ENCODE measurements around the gene GNLY.
"Not testable (repeated sequence)": the region's sequence is repeated elsewhere in the genome, so short reads cannot be mapped to it uniquely, and the experiment has no call there.

The GNLY gene

DNA sequence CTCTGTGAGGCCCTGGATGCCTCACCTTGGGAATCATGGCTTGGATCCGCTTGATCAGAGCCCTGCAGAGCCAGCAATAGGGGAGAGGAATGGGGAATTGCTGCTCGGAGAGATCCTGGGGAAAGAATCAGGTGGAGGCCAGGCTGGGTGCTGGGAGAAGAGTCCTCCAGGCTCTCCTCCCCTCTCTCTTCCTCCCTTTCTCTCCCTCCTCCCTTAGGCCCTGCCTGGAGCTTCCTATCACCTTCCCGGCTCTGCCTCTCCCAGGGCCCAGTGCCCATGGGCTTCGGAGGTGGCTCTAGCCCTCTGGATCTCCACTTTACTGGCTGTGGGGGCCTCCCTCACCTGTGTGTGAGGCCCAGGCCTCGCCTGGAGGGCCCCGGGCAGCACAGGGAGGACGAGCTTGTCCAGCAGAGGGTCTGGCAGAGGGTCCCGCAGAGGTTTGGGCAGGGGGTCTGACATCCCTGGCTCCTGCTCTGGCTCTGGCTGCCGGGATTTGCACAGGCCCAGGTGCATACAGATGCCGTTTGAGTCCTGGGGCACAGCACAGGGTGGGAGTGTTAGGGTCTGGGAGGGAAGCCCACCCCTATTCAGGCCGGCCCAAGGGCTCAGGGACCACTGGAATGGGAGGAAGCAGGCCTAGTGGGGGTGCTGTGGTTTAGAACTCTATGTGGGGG, 28.8 kb upstream of the GNLY start:
- DNase-seq, result no peak

DNA sequence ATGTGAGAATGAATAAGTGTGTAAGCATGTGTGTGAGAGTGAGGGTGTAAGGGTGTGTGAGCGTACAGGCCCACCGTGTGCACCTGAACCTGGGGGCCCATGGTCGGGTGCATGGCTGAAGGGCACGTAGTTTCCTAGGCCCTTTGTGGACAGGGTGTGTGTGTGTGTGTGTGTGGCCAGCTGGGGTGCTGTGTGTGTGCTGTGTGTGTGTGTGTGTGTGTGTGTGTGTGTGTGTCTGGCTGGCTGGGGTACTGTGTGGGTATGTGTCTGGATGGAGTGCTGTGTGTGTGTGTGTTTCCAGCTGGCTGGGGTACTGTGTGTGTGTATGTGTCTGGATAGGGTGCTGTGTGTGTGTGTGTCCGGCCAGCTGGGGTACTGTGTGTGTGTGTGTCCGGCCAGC, 28.1 kb upstream of the GNLY start:
- no peak for DNase-seq

DNA sequence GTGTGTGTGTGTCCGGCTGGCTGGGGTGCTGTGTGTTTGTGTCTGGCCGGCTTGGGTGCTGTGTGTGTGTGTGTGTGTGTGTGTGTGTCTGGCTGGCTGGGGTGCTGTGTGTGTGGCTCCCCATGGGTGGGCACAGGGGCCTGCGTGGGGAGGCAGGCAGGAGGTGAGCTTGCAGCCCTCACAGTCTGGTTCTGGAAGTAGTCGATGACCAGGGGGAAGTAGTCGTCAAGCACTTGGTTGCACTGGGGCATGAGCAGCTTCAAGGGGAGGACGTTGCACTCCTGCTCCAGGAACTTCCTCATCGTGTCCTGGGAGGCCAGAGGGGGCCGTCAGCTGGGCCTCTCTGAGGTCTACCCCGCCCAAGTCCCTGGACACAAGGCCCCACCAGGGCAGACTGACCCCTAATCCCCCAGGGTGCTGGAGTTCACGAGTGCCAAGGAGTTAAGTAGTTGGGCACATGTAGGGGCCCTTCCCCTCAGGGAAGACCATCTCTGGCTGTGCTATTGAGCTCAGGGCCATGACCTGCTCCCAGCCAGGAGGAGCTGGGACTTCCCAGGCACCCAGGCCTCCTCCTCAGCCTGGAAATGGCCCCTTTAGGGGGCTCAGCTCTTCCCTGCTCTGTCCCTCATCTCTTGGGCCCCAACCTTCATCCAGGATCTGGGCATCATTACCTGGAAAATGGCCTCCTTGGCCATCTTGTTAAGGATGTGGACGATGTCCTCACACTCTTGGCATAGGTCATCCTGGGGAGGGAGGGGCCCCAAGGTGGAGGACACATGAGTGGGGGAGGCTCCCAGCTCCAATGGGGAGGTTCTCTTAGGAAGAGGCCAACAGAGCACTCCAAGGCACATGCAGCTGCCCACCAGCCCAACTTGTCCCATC, 27.5 kb upstream of the GNLY start:
- no peak for DNase-seq

GRCh38 chr2:85667561-85668008, 26.6 kb upstream of the GNLY start:
- DNase-seq, result no peak

DNA sequence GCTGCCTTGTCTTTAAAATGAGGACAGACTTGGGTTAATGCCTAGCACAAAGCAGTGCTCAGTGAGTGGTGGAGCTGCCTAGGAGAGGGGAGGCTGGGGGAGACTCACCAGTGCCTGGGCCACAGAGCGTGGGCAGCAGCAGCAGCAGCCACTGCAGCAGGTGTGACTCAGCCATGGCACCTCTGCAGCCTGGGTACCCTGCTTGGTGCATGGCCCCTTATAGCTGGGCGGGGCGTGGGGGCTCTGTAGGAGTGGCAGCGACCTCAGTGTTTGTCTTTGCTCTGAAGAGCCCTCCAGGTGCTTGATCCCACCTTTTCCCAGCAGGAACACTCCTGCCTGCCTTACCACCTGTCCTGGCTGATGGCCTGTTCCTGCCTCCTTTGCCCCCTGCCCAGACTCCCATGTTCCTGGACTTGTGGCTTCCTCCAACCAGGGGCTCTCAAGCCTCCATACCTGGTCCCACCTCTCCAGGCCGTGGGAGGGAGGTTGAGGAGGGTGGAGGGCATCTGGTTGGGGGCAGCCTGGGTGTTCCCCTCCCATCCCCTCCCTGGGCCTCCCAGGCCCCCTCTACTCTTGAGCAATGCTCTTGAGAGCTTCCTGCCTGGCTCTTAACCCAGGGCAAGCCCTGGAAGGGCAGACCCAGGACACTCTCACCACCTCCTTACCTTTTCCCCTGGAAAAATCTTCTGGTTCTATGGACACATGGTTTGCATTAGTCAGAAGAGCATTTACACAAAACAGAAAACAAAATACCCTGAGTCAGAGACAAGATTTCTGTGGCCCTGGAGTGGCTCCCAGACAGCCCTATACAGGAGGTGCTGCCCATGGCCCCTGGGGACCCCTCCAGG, 25.9 kb upstream of the GNLY start, which contains the start of gene SFTPB:
Gene SFTPB (minus strand): TSS at position 191 of the 848 bp plus-strand sequence. CDS start 16 bp downstream, at position 175.
- DNase-seq, result no peak

- DNase-seq, result no peak
These were observed 25.4 kb upstream of the GNLY start for GRCh38 chr2:85668857-85669142.

DNA sequence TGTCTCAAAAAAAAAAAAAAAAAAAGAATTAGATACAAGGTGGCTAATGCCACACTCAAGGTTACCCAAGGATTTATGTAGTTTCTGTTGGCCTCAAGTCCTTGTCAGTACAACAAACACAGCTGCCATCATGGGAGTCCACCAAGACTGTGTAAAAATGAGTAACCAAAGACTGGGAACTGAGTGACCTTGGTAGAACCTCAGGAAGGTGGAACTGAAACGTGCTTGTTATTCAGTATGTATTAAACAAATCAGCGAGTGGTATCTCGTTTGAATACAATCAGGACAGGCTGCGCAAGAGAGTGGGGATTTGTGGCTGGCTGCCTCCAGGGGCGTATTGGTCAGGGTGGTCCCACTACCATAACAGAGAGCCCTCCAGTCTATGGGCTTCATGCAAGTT, 24.6 kb upstream of the GNLY start:
- DNase-seq, result no peak

- not testable (repeated sequence) for DNase-seq
These were observed 23.7 kb upstream of the GNLY start for GRCh38 chr2:85670416-85670815.

DNA sequence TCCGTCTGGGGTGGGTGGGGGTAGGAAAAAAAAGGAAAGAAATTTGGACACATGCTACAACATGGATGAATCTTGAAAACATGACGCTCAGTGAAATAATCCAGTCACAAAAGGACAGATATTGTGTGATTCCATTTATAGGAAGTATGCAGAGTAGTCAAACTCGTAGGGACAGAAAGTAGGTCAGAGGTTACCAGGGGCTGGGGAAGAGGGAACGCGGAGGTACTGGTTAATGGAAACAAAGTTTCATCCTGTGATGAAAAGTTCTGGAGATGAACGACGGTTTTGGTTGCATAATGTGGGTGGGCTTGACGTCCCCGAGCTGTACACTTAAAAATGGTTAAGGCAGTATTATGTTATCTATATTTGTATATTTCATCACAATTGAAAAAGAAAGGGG, 21.7 kb upstream of the GNLY start:
- no peak for DNase-seq

DNA sequence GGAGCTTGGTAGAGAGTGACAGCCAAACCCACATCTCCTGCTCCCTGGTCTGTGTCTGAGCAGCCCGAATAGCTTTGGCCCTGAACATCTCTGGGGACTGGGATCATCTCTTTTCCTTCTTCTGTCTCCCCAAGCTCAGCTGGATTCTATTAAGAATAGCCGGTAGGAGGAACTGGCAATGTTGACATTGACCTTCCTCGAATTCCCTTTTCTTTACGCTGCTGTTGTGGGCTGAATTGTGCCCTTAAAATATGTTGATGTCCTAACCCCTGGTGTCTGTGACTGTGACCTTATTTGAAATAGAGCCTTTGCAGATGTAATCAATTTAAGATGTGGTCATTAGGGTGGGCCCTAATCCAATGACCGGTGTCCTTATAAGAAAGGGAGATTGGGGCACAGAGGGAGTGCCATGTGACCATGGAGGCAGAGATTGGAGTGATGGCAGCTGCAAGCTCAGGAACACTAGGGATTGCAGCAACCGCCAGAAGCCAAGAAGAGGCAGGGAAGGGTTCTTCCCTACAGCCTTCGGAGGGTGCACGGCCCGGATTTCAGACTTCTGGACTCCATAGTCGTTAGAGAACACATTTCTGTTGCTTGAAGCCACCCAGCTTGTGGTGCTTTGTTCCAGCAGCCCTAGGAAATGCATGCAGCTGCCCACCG, 20.3 kb upstream of the GNLY start:
- DNase-seq, result no peak

DNA sequence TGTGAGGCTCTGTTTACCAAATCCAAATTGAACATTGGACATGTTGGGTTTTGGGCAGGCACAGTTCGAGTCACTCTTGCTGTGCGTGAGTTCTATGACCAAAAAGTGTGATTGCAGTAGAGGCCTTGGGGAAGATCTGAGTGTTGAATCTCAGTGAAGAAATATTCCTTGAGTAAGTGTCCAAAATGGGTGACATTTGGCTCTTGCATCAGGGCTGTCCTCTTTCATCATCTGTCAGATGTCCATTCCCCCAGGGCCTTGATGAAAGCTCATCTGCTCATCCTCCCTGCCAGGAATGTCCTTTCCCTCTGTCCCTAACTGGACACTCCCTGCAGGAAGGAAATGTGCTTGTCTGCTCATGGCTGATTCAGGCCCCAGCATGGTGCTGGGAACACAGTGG, 19.7 kb upstream of the GNLY start:
- DNase-seq, result no peak

DNA sequence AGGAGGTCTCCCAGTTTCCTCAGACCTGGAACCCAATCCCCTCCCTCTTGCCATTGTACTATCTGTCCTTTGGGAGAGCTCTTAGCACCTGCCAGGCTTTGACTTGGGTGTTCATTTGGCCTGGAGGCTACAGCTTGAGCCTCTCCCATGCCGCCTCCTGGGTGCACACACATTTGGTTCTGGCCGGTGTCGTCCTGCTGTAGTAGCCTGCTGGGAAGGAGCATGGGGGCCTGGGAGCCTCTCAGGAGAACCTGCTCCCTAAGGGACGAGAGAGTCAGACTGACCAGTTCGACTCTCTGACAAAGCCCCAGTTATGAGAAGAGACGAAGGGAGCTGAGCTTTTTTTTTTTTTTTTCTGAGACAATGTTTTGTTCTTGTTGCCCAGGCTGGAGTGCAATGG, 18.7 kb upstream of the GNLY start:
- DNase-seq, result no peak

DNA sequence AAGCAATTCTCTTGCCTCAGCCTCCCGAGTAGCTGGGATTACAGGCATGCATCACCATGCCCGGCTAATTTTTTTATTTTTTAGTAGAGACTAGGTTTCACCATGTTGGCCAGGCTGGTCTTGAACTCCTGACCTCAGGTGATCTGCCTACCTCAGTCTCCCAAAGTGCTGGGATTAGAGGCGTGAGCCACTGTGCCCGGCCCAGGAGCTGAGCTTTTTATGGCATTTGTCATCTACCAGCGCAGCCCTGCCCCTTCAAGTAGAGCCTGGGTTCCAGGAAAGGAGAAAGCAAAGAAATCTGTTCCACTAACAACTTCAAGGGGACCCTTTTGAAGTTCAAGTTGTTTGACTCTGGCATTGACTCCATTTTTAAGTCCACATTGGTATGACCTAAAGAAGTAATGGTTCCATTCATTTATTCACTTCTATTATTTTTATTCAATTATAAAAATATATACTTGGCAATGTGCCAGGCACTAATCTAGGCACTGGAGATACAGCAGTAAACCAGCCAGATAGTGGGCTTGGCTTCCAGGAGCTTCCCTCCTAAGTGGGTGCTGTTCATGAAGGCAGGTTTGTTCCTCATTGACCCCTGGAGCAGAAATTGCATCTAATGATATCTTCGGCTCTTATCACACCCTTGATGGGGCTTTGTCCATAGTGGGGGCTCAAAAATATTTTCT, 18.2 kb upstream of the GNLY start:
- DNase-seq, result no peak

DNA sequence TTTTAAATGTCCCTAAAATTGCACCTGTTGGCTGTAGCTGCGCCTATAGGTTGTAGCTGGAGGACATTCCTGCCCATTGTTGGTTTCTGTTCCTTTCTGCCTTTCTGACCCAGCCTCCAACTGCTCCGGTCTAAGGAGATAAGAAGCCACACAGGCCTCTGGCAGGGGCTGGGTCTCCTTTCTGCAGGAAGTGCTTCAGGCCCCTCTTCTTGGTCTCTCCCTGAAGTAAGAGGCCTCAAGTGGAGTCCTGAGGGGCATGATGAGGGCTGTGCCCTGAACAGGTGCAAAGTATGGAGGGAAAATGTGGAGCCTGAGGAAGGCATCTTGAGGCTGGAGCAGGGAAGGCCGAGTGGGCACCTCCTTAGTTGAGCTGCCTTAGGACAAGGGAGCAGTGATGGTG, 15.8 kb upstream of the GNLY start:
- no peak for DNase-seq

DNA sequence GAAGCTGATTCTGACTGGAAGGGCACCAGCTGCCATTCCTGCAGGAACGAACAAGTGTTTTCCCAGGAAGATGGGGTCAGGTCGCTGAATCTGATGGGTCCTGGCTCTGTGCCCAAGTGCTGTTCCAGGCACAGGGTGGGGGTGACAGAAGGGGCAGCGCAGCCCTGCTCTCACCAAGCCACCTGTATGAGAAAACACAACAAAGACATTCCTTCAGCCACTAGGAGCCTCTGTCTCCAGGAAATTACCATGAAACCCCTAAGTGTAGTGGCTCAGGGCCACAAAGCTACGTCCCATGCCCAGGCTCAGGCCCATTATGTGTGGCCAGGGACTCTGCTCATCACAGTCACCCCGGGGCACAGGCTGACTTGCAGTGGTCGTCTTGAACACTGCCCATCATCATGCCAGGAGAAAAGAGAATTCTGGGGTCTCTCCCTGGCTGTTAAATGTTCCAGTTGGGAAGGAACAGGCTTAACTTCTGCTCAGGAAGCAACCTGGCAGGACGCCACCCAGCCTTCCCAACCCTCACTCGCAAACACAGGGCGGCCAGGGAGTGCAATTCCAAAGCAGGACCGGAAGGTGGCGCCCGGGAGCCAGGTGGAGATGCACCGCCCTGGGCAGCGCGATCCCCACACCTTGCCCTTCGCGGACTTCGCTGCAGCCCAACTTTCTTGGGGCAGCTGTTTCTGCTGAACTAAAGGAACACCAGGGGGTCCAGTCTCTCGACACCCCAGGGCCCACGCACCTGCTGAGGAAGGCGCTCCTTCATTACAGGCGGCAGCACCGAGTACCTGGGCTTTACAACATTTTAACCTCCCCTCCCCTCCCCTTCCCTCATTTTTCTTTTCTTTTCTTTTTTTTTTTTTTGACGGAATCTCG, 15.1 kb upstream of the GNLY start:
- DNase-seq, result peak; percentile 79

DNA sequence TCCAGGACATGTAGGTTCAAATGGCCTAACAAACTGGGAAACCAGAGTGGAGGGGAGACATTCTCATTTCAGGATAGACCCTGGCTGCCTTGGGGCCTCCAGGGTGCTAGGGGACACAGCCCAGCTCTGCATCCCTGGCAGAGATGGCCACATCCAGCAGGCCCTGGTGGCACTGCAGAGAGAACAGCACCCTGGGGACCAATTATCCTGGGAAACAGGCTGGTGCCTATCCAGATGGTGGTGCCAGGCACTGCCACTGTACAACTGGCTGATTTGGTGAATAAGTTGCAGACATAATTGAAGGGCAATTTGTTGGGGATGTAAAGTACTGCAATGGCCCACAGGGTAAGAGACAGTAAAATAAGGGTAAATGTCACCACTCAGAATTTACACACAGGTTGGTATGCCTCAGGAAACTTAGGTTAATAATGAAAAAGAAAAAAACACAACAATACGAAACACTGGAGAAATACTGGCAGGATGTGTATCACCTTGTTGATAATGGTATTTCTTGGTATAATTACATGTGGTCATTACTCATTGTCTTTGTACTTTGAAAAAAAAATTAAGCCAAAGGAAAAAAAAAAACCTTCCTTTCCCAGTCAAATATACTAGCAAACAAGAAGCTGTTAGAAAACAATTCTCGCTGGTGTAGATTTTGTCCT, 13.3 kb upstream of the GNLY start:
- peak; percentile 22 for DNase-seq

- DNase-seq, result no peak
These were observed 12.8 kb upstream of the GNLY start for GRCh38 chr2:85681372-85681763.

GRCh38 chr2:85681776-85682175, 12.4 kb upstream of the GNLY start:
- DNase-seq, result no peak

- no peak for DNase-seq
These were observed 11.8 kb upstream of the GNLY start for GRCh38 chr2:85682378-85682777.

- DNase-seq, result no peak
These were observed 9.8 kb upstream of the GNLY start for GRCh38 chr2:85684380-85684779.

- DNase-seq, result no peak
These were observed 9.4 kb upstream of the GNLY start for GRCh38 chr2:85684806-85685205.

Data from activated CD4-positive, alpha-beta T cell treated with anti-CD3 and anti-CD28 coated beads, Interleukin-10, Interleukin-2, amounts not matched to agents 100 ng/mL and 50 ng/mL, durations not matched to agents 16 hours and 8 hours (primary cell).